Measurements from ENCODE around the gene UBE2G1. TPM values are rescaled to one million over a fixed set of nuclear protein-coding genes. Genes with fewer than 3 reads are reported as not detected.

UBE2G1 gene
- total RNA-seq, 1 experiment from 2014 or later = 65.1 TPM

DNA sequence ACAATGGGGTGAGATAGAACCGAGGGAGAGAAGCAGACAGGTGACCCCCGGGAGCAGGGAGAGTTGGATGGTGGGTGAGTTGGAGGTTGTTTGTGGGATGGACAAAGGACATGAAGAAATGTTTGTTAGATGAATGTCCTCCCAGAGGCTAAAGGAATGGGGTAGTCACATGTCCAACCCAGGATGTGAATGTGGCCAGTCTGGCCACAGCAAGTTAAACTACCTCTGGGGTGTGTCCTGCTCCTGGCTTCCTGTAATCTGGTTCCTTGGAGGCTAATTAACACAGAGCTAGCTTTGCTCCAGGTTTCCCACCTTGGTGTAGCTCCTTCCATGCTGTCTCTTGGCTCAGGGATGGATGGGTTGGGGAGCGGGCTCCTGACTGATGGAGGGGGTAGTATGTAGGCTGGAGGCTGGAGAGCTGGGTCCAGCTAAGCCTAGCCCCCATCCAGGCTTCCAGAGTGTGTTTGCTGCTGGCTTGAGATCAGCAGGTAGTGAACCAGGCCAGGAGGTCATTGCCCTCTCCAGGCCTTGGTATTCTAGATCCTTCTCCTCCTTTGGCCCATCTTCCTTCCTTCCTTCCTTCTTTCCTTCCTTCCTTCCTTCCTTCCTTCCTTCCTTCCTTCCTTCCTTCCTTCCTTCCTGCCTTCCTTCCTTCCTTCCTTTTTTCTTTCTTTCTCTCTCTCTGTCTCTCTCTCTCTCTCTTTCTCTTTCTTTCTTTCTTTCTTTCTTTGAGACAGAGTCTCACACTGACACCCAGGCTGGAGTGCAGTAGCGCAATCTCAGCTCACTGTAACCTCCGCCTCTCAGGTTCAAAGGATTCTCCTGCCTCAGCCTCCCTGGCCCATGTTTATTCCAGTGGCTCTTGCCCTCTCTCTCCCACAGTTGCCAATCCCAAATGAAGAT lies 28.0 kb upstream of the UBE2G1 start:
- BruUV-seq (replicated peaks) = no TSS peak
- Mint-ChIP-seq H3K27me3 (ENCODE audit: insufficient read depth, unreplicated experiment) (no peaks in the 10 kb centered on the region), H3K9me3 (ENCODE audit: unreplicated experiment) (no peaks in the 10 kb centered on the region), H3K27ac (ENCODE audit: low read depth, unreplicated experiment) (peak overlapping the region; percentile 39), H3K36me3 (ENCODE audit: insufficient read depth, unreplicated experiment) (peaks cover 6% of the 10 kb centered on the region), H3K4me1 (ENCODE audit: insufficient read depth, unreplicated experiment) (peaks cover 12% of the 10 kb centered on the region), H3K4me3 (ENCODE audit: unreplicated experiment) (no peak overlapping the region)
- CTCF ChIA-PET = interaction anchor here (0.7 to 1.4 kb wide), 3 partner anchors 12 to 1956 kb away, joined by 3 to 4 read pairs (median 3); no protein-coding TSS in a partner anchor
- intact Hi-C loops (cut with micrococcal nuclease) = no loop called here
- DNase-seq (ENCODE audit: unreplicated experiment) = peak; percentile 59
- POLR2A ChIA-PET = interaction anchor here (0.8 to 1.0 kb wide), 2 partner anchors 131 to 145 kb away, joined by 3 read pairs; partner anchors contain the start of gene ANKFY1
- TF ChIP-seq, protein P1, sequence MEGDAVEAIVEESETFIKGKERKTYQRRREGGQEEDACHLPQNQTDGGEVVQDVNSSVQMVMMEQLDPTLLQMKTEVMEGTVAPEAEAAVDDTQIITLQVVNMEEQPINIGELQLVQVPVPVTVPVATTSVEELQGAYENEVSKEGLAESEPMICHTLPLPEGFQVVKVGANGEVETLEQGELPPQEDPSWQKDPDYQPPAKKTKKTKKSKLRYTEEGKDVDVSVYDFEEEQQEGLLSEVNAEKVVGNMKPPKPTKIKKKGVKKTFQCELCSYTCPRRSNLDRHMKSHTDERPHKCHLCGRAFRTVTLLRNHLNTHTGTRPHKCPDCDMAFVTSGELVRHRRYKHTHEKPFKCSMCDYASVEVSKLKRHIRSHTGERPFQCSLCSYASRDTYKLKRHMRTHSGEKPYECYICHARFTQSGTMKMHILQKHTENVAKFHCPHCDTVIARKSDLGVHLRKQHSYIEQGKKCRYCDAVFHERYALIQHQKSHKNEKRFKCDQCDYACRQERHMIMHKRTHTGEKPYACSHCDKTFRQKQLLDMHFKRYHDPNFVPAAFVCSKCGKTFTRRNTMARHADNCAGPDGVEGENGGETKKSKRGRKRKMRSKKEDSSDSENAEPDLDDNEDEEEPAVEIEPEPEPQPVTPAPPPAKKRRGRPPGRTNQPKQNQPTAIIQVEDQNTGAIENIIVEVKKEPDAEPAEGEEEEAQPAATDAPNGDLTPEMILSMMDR (IDR thresholded peaks at IDR 0.05; ENCODE audit: unreplicated experiment) = no peak

- DNase-seq (ENCODE audit: unreplicated experiment) = peak; percentile 59
- no peak overlapping the region for H3K4me3 Mint-ChIP-seq (ENCODE audit: unreplicated experiment)
- intact Hi-C loops (cut with micrococcal nuclease) = no loop called here
- no peaks in the 10 kb centered on the region for H3K9me3 Mint-ChIP-seq (ENCODE audit: unreplicated experiment)
- H3K27me3 Mint-ChIP-seq (ENCODE audit: insufficient read depth, unreplicated experiment) = no peaks in the 10 kb centered on the region
- peaks cover 12% of the 10 kb centered on the region for H3K4me1 Mint-ChIP-seq (ENCODE audit: insufficient read depth, unreplicated experiment)
- peaks cover 6% of the 10 kb centered on the region for H3K36me3 Mint-ChIP-seq (ENCODE audit: insufficient read depth, unreplicated experiment)
- BruUV-seq (replicated peaks) = no TSS peak
- TF ChIP-seq, protein P1 (IDR thresholded peaks at IDR 0.05; ENCODE audit: unreplicated experiment) = no peak
- peak overlapping the region; percentile 39 for H3K27ac Mint-ChIP-seq (ENCODE audit: low read depth, unreplicated experiment)
- ChIA-PET POLR2A (interaction anchor here (0.8 to 1.0 kb wide), 2 partner anchors 130 to 145 kb away, joined by 3 read pairs; partner anchors contain the start of gene ANKFY1), CTCF (interaction anchor here (0.8 to 1.4 kb wide), 2 partner anchors 12 to 195 kb away, joined by 3 to 4 read pairs; no protein-coding TSS in a partner anchor)
These were observed 27.3 kb upstream of the UBE2G1 start for GRCh38 chr17:4393806-4394205.

DNA sequence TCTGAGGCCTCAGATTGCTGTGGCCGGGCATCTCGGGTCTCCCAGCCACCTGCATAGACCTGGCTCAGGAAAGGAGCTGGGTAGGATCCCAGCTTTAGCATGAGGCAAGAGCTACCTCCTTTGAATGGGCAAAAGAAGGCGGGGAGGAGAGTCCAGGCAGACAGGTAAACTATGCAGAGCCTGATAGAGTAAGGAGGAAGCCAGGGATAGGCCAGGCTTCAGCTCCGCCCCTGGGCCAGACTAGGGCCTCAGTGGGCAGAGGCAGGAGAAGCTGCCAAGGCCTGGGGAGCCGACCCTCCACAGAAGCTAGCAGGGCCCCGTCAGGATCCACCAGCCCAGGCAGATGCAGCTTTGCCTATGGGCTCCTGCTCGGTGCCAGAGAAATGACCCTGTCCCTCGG lies 22.6 kb upstream of the UBE2G1 start:
- no peaks in the 10 kb centered on the region for H3K9me3 Mint-ChIP-seq (ENCODE audit: unreplicated experiment)
- ChIA-PET CTCF (interaction anchor here (1.1 kb wide), 1 partner anchor 91 kb away, joined by 4 read pairs; no protein-coding TSS in a partner anchor), POLR2A (no interaction called here)
- H3K27ac Mint-ChIP-seq (ENCODE audit: low read depth, unreplicated experiment) = no peak overlapping the region
- H3K27me3 Mint-ChIP-seq (ENCODE audit: insufficient read depth, unreplicated experiment) = no peaks in the 10 kb centered on the region
- peaks cover 5% of the 10 kb centered on the region for H3K4me1 Mint-ChIP-seq (ENCODE audit: insufficient read depth, unreplicated experiment)
- BruUV-seq (replicated peaks) = no TSS peak
- TF ChIP-seq, protein P1 (IDR thresholded peaks at IDR 0.05; ENCODE audit: unreplicated experiment) = no peak
- intact Hi-C loops (cut with micrococcal nuclease) = no loop called here
- no peak for DNase-seq (ENCODE audit: unreplicated experiment)
- H3K36me3 Mint-ChIP-seq (ENCODE audit: insufficient read depth, unreplicated experiment) = no peaks in the 10 kb centered on the region
- no peak overlapping the region for H3K4me3 Mint-ChIP-seq (ENCODE audit: unreplicated experiment)

DNA sequence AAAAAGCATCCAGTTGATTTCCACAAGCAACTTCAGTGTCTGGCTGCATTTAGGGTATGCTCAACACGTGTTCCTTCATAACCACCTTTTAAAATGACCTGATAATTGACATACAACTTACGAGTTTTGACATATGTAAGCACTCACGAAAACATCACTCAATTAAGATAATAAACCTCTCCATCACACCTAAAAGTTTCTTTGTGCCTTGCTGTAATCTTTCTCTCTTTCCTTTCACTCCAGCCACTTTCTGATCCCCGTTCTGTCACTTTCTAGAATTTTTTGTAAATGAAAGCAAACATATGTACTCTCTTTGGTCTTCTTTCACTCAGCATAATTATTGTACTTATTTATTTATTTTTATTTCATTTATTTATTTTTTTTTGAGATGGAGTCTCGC lies 20.7 kb upstream of the UBE2G1 start:
- ChIA-PET CTCF (no interaction called here), POLR2A (no interaction called here)
- no TSS peak for BruUV-seq (replicated peaks)
- no peak for DNase-seq (ENCODE audit: unreplicated experiment)
- Mint-ChIP-seq H3K27ac (ENCODE audit: low read depth, unreplicated experiment) (no peak overlapping the region), H3K36me3 (ENCODE audit: insufficient read depth, unreplicated experiment) (no peaks in the 10 kb centered on the region), H3K4me1 (ENCODE audit: insufficient read depth, unreplicated experiment) (no peaks in the 10 kb centered on the region), H3K27me3 (ENCODE audit: insufficient read depth, unreplicated experiment) (no peaks in the 10 kb centered on the region), H3K4me3 (ENCODE audit: unreplicated experiment) (no peak overlapping the region), H3K9me3 (ENCODE audit: unreplicated experiment) (no peaks in the 10 kb centered on the region)
- intact Hi-C loops (cut with micrococcal nuclease) = no loop called here
- TF ChIP-seq, protein P1 (IDR thresholded peaks at IDR 0.05; ENCODE audit: unreplicated experiment) = no peak
